Keratinocyte (primary cell): ENCODE data around the gene OOEP.

Experiments used
- CTCF ChIP-seq, 3 experiments: IDR thresholded peaks in 1 of 3; conservative IDR thresholded peaks in 1 of 3; optimal IDR thresholded peaks in 1 of 3; 2 replicates in 2 of 3; 3 replicates in 1 of 3; pipeline versions ENCODE3 to v1.5.1; 2011; ENCODE audit warnings: low read length in 3 of 3, mild to moderate bottlenecking in 3 of 3, moderate library complexity in 2 of 3, control low read depth in 1 of 3, inconsistent platforms in 1 of 3; ENCODE audit not compliant: insufficient read depth in 2 of 3; ENCODE audit errors: extremely low read depth in 1 of 3
- EZH2 ChIP-seq: IDR thresholded peaks from one replicate; pipeline ENCODE4 v1.6.1; 2012; ENCODE audit warnings: inconsistent platforms, mild to moderate bottlenecking, low read length, moderate library complexity

- no peak for TF ChIP-seq CTCF (optimal IDR thresholded peaks at IDR 0.05 in 1 of 3, IDR thresholded peaks at IDR 0.05 in 1 of 3, conservative IDR thresholded peaks at IDR 0.05 in 1 of 3; ENCODE audit: extremely low read depth in 1 of 3, insufficient read depth in 2 of 3, low read length in 3 of 3)
- no peak for TF ChIP-seq EZH2
These were observed 43.4 kb upstream of the OOEP start for GRCh38 chr6:73413102-73413501.
